SU-DHL-6 (cell line): ENCODE measurements around the gene EXOC3L1.

Experiments used
- H2AFZ ChIP-seq: fragments of 200-600 bp; sonication (generic); 2 replicates; pipeline ENCODE4 v1.6.1; 2014; ENCODE audit warnings: low read depth, mild to moderate bottlenecking, moderate library complexity, mixed read lengths, antibody characterized with exemption, low read length; ENCODE audit not compliant: severe bottlenecking
- H3F3A ChIP-seq: fragments of 200-600 bp; shearing (Covaris generic); 2 replicates; pipeline ENCODE4 v1.6.0; 2016; ENCODE audit warnings: antibody characterized with exemption, mild to moderate bottlenecking; ENCODE audit not compliant: insufficient read depth
- H3K27ac ChIP-seq: fragments of 200-600 bp; sonication (generic); 2 replicates; pipeline ENCODE4 v1.5.1; 2016; ENCODE audit warnings: low read depth, mild to moderate bottlenecking, low read length, moderate library complexity, mixed read lengths
- H3K27me3 ChIP-seq: fragments of 200-600 bp; sonication (generic), shearing (Covaris generic); 2 replicates; pipeline ENCODE4 v1.6.0; 2014; ENCODE audit warnings: mild to moderate bottlenecking, low read length
- H3K36me3 ChIP-seq: fragments of 200-600 bp; sonication (generic); 2 replicates; pipeline ENCODE4 v1.6.1; 2014; ENCODE audit warnings: mild to moderate bottlenecking, low read length, mixed read lengths
- H3K4me2 ChIP-seq: fragments of 300-600, 200-600 bp; shearing (Covaris generic), sonication (generic); 2 replicates; pipeline ENCODE4 v1.6.0; 2014; ENCODE audit warnings: low read length, low read depth, mild to moderate bottlenecking; ENCODE audit not compliant: poor library complexity, severe bottlenecking
- H3K4me3 ChIP-seq: fragments of 200-600 bp; sonication (generic); 2 replicates; pipeline ENCODE4 v1.5.1; 2014; ENCODE audit warnings: antibody characterized with exemption, low read length, mild to moderate bottlenecking, mixed read lengths; ENCODE audit not compliant: insufficient read depth, poor library complexity, severe bottlenecking
- H3K79me2 ChIP-seq: fragments of 200-600 bp; sonication (generic); 2 replicates; pipeline ENCODE4 v1.6.1; 2014; ENCODE audit warnings: mild to moderate bottlenecking, low read length, moderate library complexity; ENCODE audit not compliant: insufficient read depth
- H3K9ac ChIP-seq: fragments of 200-600 bp; sonication (generic); 2 replicates; pipeline ENCODE4 v1.7.0; 2014; ENCODE audit warnings: mild to moderate bottlenecking, low read length
- H3K9me2 ChIP-seq: fragments of 200-600 bp; sonication (generic); replicated peaks from 2 replicates; pipeline ENCODE4 v1.6.1; 2014; ENCODE audit warnings: low read length; ENCODE audit not compliant: insufficient read depth
- H3K9me3 ChIP-seq: fragments of 200-600 bp; sonication (generic); 2 replicates; pipeline ENCODE4 v1.6.1; 2014; ENCODE audit warnings: low read length, mixed read lengths; ENCODE audit not compliant: insufficient read depth
- H4K20me1 ChIP-seq: fragments of 200-600 bp; sonication (generic); 2 replicates; pipeline ENCODE4 v1.6.1; 2014; ENCODE audit warnings: low read depth, mild to moderate bottlenecking, antibody characterized with exemption, low read length, moderate library complexity, mixed read lengths
- CTCF ChIP-seq: fragments of 200-600 bp; sonication (generic); IDR thresholded peaks from one replicate; pipeline ENCODE4 v1.5.1; 2017; ENCODE audit warnings: antibody characterized with exemption, mild to moderate bottlenecking, low read length, moderate library complexity; ENCODE audit not compliant: insufficient read depth, poor library complexity, severe bottlenecking
- EZH2phosphoT487 ChIP-seq: fragments of 200-600 bp; sonication (generic), shearing (Covaris generic); conservative IDR thresholded peaks from 2 replicates; pipeline ENCODE4 v1.6.1; 2018; ENCODE audit warnings: mild to moderate bottlenecking, antibody characterized with exemption, low read length, moderate library complexity, mixed read lengths

The EXOC3L1 gene

DNA sequence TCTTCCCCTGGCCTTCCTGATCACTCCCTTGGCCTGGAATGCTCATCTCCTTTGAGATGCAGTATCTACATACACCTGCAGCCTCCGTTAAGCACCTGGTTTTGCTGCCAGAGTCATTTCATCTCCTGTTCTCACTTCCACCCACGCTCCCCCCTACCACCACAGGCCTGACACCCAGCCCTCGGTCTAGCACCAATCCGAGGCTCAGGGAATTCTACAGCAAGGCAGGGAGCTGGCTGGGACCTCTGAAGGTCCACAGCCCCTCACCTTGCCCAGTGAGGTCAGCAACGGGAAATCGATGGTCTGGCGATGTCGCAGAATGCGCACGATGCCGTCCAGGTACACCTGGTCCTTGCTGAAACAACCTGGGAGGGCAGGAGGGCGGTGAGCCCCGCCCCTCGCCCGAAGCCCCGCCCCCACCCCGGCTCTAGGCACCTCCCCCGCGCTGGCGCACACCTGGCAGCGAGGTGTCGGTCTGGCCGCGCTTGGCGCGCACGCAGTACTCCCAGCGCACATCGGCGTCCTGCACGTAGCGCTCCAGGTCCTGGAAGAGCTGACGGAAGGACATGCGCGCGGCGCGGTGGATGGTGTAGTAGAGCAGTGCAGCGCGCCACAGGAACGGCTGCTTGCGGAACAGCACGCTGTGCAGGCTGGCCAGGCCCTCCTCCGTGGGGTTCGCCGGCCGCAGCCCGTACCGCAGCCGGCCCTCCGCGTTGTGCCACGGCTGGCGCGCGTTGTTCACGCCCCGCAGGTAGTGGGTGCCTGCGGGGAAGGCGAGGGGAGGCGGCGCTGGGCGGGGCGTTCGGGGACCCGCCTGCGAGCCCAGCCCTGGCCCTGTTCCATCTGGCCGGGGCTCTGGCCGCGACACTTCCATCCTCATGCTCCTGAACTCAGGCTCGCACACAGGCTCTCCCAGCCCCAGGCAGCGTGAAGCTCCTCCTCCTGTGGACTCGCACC lies 11.9 kb downstream of the EXOC3L1 start:
- Histone ChIP-seq H3K27ac (no peak overlapping the region), H3K9me2 (no peaks in the 10 kb centered on the region), H4K20me1 (no peaks in the 10 kb centered on the region), H3K36me3 (no peaks in the 10 kb centered on the region), H2AFZ (no peak overlapping the region), H3K79me2 (no peaks in the 10 kb centered on the region), H3K4me2 (no peak overlapping the region), H3K9me3 (no peaks in the 10 kb centered on the region), H3K4me3 (no peak overlapping the region), H3K27me3 (no peaks in the 10 kb centered on the region), H3K9ac (no peak overlapping the region), H3F3A (no peaks in the 10 kb centered on the region)
- no peak for TF ChIP-seq EZH2phosphoT487
- TF ChIP-seq CTCF, result no peak

DNA sequence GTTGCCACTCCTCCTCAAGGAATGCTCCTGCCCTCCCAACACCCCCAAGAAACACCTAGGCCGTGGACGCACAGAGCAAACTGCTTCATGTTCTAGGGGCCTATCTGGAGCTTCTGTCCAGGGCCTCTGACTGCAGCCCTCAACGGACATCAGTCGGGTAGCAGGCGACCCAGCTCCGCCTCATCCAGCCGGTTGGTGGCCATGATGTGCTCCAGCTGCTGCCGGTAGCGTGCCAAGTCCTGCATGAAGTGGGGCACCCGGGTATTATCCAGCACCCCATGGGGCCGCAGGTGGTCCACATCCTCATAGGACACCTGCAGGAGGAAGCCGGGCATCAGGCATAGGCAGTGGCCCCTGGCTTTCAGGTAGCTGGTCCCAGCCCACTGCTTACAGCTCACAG lies 13.3 kb downstream of the EXOC3L1 start:
- H3K9ac ChIP-seq, result no peak overlapping the region

DNA sequence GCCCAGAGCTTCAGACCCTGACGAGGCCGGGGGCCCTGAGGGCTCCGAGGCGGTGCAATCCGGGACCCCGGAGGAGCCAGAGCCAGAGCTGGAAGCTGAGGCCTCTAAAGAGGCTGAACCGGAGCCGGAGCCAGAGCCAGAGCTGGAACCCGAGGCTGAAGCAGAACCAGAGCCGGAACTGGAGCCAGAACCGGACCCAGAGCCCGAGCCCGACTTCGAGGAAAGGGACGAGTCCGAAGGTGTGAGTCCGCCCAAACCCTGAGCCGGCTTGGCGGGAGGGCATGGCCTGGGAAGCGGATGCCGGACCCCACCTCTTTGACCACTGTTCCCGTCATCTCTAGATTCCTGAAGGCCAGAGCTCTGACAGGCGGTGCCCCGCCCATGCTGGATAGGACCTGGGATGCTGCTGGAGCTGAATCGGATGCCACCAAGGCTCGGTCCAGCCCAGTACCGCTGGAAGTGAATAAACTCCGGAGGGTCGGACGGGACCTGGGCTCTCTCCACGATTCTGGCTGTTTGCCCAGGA lies 15.2 kb downstream of the EXOC3L1 start:
- H3K27ac ChIP-seq, result no peak overlapping the region
- H3K9ac ChIP-seq, result peak overlapping the region; percentile 29; the same call in 1 of the 2 replicates
- peak overlapping the region; percentile 51 for H3K4me2 ChIP-seq
- H4K20me1 ChIP-seq, result no peaks in the 10 kb centered on the region
- H3K4me3 ChIP-seq, result no peak overlapping the region
- H3K27me3 ChIP-seq, result no peaks in the 10 kb centered on the region
- no peaks in the 10 kb centered on the region for H3F3A ChIP-seq
- H3K36me3 ChIP-seq, result no peaks in the 10 kb centered on the region
- TF ChIP-seq CTCF (no peak), EZH2phosphoT487 (no peak)
- no peaks in the 10 kb centered on the region for H3K9me3 ChIP-seq
- no peaks in the 10 kb centered on the region for H3K79me2 ChIP-seq
- H2AFZ ChIP-seq, result no peak overlapping the region
- H3K9me2 ChIP-seq, result no peaks in the 10 kb centered on the region

More for the DNA sequence above, 13.3 kb downstream of the EXOC3L1 start:
- no peak overlapping the region for H2AFZ ChIP-seq
- H3K4me3 ChIP-seq, result no peak overlapping the region
- no peaks in the 10 kb centered on the region for H3K9me2 ChIP-seq
- no peaks in the 10 kb centered on the region for H3K27me3 ChIP-seq
- no peaks in the 10 kb centered on the region for H3F3A ChIP-seq
- H3K36me3 ChIP-seq, result no peaks in the 10 kb centered on the region
- H3K27ac ChIP-seq, result no peak overlapping the region
- H3K9me3 ChIP-seq, result no peaks in the 10 kb centered on the region
- H3K4me2 ChIP-seq, result no peak overlapping the region
- H4K20me1 ChIP-seq, result no peaks in the 10 kb centered on the region
- no peaks in the 10 kb centered on the region for H3K79me2 ChIP-seq
- TF ChIP-seq EZH2phosphoT487 (no peak), CTCF (no peak)
